ENCODE measurements around the gene NRG2. TPM values are rescaled to one million over a fixed set of nuclear protein-coding genes. Genes with fewer than 3 reads are reported as not detected.

NRG2 gene
- total RNA-seq, 1 experiment from 2014 or later, result 0.17 TPM

Other genes starting within 250 kb of the NRG2 start
- 0.18 and 0.40 TPM in 2 replicates for gene PSD2, start 247.5 kb downstream of the NRG2 start, total RNA-seq (2014; rRNA removed; shearing (Covaris generic))
- gene PURA, start 70.8 kb upstream of the NRG2 start, total RNA-seq (2014; rRNA removed; shearing (Covaris generic)), result 6.5 and 7.8 TPM in 2 replicates
- gene IGIP, start 82.6 kb upstream of the NRG2 start, total RNA-seq (2014; rRNA removed; shearing (Covaris generic)), result 1.6 and 1.8 TPM in 2 replicates
- gene CYSTM1, start 131.9 kb upstream of the NRG2 start, total RNA-seq (2014; rRNA removed; shearing (Covaris generic)), result 23.8 and 28.2 TPM in 2 replicates

All from Daoy (cell line).